ENCODE data around the gene RAPGEF5.
A peak's percentile ranks its signal among the peaks of the same experiment; 100 is the strongest.

RAPGEF5 gene

GRCh38 chr7:22238354-22239311 is 118.3 kb downstream of the RAPGEF5 start:
- no peaks in the 10 kb centered on the region for H3K4me1 ChIP-seq (ENCODE audit: control insufficient read depth, insufficient read depth, low read length)
- H3K27ac ChIP-seq (ENCODE audit: low read depth, low read length) = no peak overlapping the region
- H3K4me3 ChIP-seq (ENCODE audit: low read length) = no peak overlapping the region
- H3K27me3 ChIP-seq (ENCODE audit: control insufficient read depth, insufficient read depth, low read length) = no peaks in the 10 kb centered on the region
- H3K9ac ChIP-seq (ENCODE audit: low read length) = no peak overlapping the region
- no peaks in the 10 kb centered on the region for H3K36me3 ChIP-seq (ENCODE audit: control insufficient read depth, insufficient read depth, low read length)

DNA sequence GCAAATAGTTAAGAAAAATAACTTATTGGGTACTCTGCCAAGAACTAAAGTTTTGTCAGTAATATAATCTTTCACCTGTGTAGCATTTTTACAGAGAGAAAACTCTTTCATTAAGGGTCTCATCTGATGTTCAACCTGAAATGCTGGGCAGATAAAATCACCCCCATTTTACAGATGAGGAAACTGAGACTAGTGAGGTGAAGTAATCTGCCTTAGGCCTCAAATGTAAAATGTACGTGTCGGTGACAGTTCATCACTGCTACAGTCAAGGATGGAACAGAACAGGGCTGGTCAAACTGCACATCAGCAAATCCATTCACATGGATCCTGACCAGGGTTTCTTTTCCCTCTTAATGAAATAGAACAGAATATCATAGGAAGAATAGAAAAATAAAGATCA is 121.8 kb downstream of the RAPGEF5 start:
- Histone ChIP-seq H3K4me1 (ENCODE audit: control insufficient read depth, insufficient read depth, low read length) (no peaks in the 10 kb centered on the region), H3K27me3 (ENCODE audit: control insufficient read depth, insufficient read depth, low read length) (no peaks in the 10 kb centered on the region), H3K9ac (ENCODE audit: low read length) (no peak overlapping the region), H3K36me3 (ENCODE audit: control insufficient read depth, insufficient read depth, low read length) (no peaks in the 10 kb centered on the region), H3K4me3 (ENCODE audit: low read length) (no peak overlapping the region), H3K27ac (ENCODE audit: low read depth, low read length) (no peak overlapping the region)

- H3K9ac ChIP-seq (ENCODE audit: low read length) = no peak overlapping the region
- no peaks in the 10 kb centered on the region for H3K36me3 ChIP-seq (ENCODE audit: control insufficient read depth, insufficient read depth, low read length)
- no peaks in the 10 kb centered on the region for H3K27me3 ChIP-seq (ENCODE audit: control insufficient read depth, insufficient read depth, low read length)
- no peaks in the 10 kb centered on the region for H3K4me1 ChIP-seq (ENCODE audit: control insufficient read depth, insufficient read depth, low read length)
- no peak overlapping the region for H3K4me3 ChIP-seq (ENCODE audit: low read length)
- no peak overlapping the region for H3K27ac ChIP-seq (ENCODE audit: low read depth, low read length)
Measured at GRCh38 chr7:22234227-22234626, 122.7 kb downstream of the RAPGEF5 start.

GRCh38 chr7:22231806-22232205 is 125.1 kb downstream of the RAPGEF5 start:
- H3K27ac ChIP-seq (ENCODE audit: low read depth, low read length) = no peak overlapping the region
- no peaks in the 10 kb centered on the region for H3K27me3 ChIP-seq (ENCODE audit: control insufficient read depth, insufficient read depth, low read length)
- no peak overlapping the region for H3K9ac ChIP-seq (ENCODE audit: low read length)
- H3K4me3 ChIP-seq (ENCODE audit: low read length) = no peak overlapping the region
- no peaks in the 10 kb centered on the region for H3K4me1 ChIP-seq (ENCODE audit: control insufficient read depth, insufficient read depth, low read length)
- no peaks in the 10 kb centered on the region for H3K36me3 ChIP-seq (ENCODE audit: control insufficient read depth, insufficient read depth, low read length)

GRCh38 chr7:22231141-22231540 is 125.8 kb downstream of the RAPGEF5 start:
- Histone ChIP-seq H3K27ac (ENCODE audit: low read depth, low read length) (no peak overlapping the region), H3K4me1 (ENCODE audit: control insufficient read depth, insufficient read depth, low read length) (no peaks in the 10 kb centered on the region), H3K36me3 (ENCODE audit: control insufficient read depth, insufficient read depth, low read length) (no peaks in the 10 kb centered on the region)

DNA sequence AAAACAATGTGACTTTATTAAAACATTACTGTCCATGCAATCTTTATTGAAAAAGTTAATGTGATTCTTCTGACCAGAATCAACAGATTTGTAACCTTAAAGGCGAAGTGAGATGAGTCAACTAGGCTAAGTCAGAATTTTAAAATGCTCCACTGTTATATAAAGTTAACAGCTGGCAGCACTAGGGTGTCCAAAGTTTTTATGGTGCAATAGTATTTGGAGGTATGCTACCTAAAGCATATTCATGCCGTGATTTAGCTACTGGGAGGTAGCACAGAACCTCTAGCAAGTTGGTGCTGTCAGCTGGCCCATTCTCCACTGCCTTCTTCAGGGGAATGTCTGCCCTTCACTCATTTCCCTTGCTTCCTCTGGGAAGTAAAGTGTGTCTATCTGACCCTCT is 126.7 kb downstream of the RAPGEF5 start:
- Histone ChIP-seq H3K4me1 (ENCODE audit: control insufficient read depth, insufficient read depth, low read length) (no peaks in the 10 kb centered on the region), H3K27me3 (ENCODE audit: control insufficient read depth, insufficient read depth, low read length) (no peaks in the 10 kb centered on the region), H3K27ac (ENCODE audit: low read depth, low read length) (no peak overlapping the region)

More at GRCh38 chr7:22231141-22231540, 125.8 kb downstream of the RAPGEF5 start:
- Histone ChIP-seq H3K9ac (ENCODE audit: low read length) (no peak overlapping the region), H3K27me3 (ENCODE audit: control insufficient read depth, insufficient read depth, low read length) (no peaks in the 10 kb centered on the region), H3K4me3 (ENCODE audit: low read length) (no peak overlapping the region)

GRCh38 chr7:22229148-22229547 is 127.8 kb downstream of the RAPGEF5 start:
- Histone ChIP-seq H3K36me3 (ENCODE audit: control insufficient read depth, insufficient read depth, low read length) (no peaks in the 10 kb centered on the region), H3K9ac (ENCODE audit: low read length) (no peak overlapping the region), H3K4me3 (ENCODE audit: low read length) (no peak overlapping the region), H3K4me1 (ENCODE audit: control insufficient read depth, insufficient read depth, low read length) (no peaks in the 10 kb centered on the region), H3K27ac (ENCODE audit: low read depth, low read length) (no peak overlapping the region), H3K27me3 (ENCODE audit: control insufficient read depth, insufficient read depth, low read length) (no peaks in the 10 kb centered on the region)

More for the DNA sequence above, 126.7 kb downstream of the RAPGEF5 start:
- H3K36me3 ChIP-seq (ENCODE audit: control insufficient read depth, insufficient read depth, low read length) = no peaks in the 10 kb centered on the region
- no peak overlapping the region for H3K4me3 ChIP-seq (ENCODE audit: low read length)
- no peak overlapping the region for H3K9ac ChIP-seq (ENCODE audit: low read length)

DNA sequence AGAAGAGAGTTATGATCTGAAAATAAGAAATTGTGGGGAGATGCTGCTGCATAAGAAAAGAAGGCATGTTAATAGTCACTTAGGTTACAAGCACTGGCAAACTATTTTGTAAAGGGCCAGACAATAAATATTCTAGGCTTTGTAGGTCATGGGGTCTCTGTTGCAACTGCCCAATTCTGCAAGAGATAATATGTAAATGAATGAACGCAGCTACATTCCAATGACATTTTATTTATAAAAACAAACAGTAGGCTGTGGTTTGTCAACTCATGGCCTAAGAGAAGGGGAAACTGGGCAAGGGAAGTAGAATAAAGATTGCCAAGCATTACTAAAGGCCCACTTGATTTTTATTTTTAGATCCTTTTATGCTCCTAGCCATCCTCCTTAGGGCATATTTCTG is 133.1 kb downstream of the RAPGEF5 start:
- H3K9ac ChIP-seq (ENCODE audit: low read length) = no peak overlapping the region
- no peaks in the 10 kb centered on the region for H3K36me3 ChIP-seq (ENCODE audit: control insufficient read depth, insufficient read depth, low read length)
- H3K27me3 ChIP-seq (ENCODE audit: control insufficient read depth, insufficient read depth, low read length) = no peaks in the 10 kb centered on the region
- no peak overlapping the region for H3K27ac ChIP-seq (ENCODE audit: low read depth, low read length)
- no peaks in the 10 kb centered on the region for H3K4me1 ChIP-seq (ENCODE audit: control insufficient read depth, insufficient read depth, low read length)
- H3K4me3 ChIP-seq (ENCODE audit: low read length) = no peak overlapping the region

DNA sequence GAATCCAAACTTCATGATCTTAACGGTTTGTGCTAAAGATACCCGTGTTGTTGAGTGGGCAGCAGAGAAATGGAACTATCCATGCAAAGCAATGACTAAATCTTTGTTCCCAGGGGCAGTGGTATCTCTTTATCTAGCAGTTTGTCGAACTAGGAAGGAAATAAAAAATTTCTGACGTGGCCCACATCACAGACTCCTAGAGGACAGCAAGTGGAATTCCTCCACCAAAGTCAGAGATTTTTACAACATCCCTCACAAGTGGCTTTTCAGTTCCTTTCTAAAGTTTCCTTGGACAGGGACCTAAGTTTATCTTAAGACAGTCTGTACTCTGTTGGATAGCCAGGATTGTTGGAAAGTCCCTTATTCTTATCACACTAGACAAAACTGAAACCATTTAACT is 136.0 kb downstream of the RAPGEF5 start:
- Histone ChIP-seq H3K27ac (ENCODE audit: low read depth, low read length) (no peak overlapping the region), H3K9ac (ENCODE audit: low read length) (no peak overlapping the region), H3K4me3 (ENCODE audit: low read length) (no peak overlapping the region), H3K27me3 (ENCODE audit: control insufficient read depth, insufficient read depth, low read length) (no peaks in the 10 kb centered on the region), H3K4me1 (ENCODE audit: control insufficient read depth, insufficient read depth, low read length) (no peaks in the 10 kb centered on the region), H3K36me3 (ENCODE audit: control insufficient read depth, insufficient read depth, low read length) (no peaks in the 10 kb centered on the region)

DNA sequence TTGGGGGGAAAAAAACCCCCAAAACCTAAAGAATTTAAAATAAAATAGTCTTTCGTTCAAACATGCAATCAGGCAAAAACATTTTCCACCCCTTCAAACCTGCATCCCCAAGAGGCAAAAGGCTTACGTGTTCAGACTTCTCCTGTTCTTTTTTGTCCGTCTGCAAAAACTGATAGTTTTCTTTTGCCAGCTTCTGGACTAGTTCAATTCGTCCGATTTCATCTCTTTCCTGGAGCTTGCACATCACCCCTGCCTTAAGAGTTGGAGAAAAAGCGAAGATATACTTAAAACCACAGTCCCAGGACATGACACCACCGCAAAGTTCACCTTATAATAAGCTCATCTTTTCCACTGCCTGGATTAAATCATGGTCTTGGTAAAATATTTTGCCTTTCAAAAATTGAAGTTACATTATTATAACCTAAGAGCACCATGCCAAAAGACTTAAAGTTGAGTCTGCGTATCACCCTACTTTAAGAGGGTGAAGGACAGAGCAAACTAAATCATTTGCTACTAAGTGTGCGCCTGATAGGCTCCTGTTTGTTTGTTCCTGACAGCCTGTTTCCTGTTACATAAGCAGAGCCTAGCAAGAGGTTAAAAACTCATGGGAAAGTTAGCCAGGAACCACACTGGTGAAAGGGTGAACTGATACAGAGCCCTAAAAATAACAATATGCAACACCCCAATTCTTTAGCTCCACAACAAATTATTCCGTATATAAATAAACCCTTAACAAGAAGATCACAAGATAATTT is 137.0 kb downstream of the RAPGEF5 start:
- peak overlapping the region; percentile 19 for H3K4me3 ChIP-seq (ENCODE audit: low read length)
- no peaks in the 10 kb centered on the region for H3K36me3 ChIP-seq (ENCODE audit: control insufficient read depth, insufficient read depth, low read length)
- no peaks in the 10 kb centered on the region for H3K4me1 ChIP-seq (ENCODE audit: control insufficient read depth, insufficient read depth, low read length)
- H3K9ac ChIP-seq (ENCODE audit: low read length) = no peak overlapping the region
- peak overlapping the region; percentile 4 for H3K27ac ChIP-seq (ENCODE audit: low read depth, low read length)
- no peaks in the 10 kb centered on the region for H3K27me3 ChIP-seq (ENCODE audit: control insufficient read depth, insufficient read depth, low read length)

DNA sequence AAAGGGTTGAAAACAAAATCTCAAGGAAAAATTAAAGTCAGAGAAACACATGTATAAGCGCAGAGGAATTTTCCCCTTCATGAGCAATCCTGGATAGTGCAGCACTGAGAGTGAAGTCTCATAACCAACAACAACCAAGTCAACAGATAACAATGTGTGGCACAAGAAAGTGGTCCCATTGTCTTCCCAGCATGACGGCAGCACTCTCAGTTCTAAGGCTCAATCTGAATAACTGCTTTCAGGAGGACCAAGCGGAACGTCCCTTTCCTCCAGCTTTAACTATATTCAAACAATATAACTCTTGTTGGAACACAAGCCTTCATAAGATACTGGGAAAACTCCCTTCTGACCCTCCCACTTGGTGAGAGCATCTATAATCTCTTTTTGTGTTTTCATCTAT is 137.9 kb downstream of the RAPGEF5 start:
- no peak overlapping the region for H3K27ac ChIP-seq (ENCODE audit: low read depth, low read length)
- H3K4me1 ChIP-seq (ENCODE audit: control insufficient read depth, insufficient read depth, low read length) = no peaks in the 10 kb centered on the region
- no peak overlapping the region for H3K9ac ChIP-seq (ENCODE audit: low read length)
- H3K36me3 ChIP-seq (ENCODE audit: control insufficient read depth, insufficient read depth, low read length) = no peaks in the 10 kb centered on the region
- no peaks in the 10 kb centered on the region for H3K27me3 ChIP-seq (ENCODE audit: control insufficient read depth, insufficient read depth, low read length)
- no peak overlapping the region for H3K4me3 ChIP-seq (ENCODE audit: low read length)

DNA sequence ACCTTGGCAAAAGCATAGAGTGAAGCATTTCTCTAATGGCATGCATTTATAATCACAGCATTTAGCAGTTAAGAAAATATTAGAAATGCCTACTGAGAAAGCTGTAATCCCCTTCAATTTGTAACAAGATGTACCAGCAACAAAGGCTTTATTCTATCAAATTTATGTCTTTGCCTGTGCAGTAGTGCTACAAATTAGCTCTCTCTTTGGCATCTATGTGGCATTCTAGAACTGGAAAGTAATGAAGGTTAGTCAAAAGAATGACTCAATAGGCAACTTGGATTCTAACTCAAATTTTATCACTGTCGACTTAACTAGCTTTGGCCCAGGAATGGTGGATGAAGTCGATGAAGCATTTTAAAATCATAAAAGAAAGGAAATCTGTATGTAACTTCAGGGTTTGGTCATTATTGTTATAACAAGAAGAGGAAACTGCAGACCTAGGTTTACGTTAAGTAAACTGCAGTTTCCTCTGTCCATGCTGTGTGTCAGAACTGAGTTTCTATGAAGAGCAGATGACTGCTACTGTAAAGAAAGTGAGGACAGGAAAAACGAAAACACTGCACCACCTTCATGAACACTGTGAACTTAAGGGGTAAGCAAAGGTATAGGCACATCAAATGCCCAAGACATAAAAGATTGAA is 140.0 kb downstream of the RAPGEF5 start:
- H3K36me3 ChIP-seq (ENCODE audit: control insufficient read depth, insufficient read depth, low read length) = no peaks in the 10 kb centered on the region
- no peaks in the 10 kb centered on the region for H3K4me1 ChIP-seq (ENCODE audit: control insufficient read depth, insufficient read depth, low read length)
- no peaks in the 10 kb centered on the region for H3K27me3 ChIP-seq (ENCODE audit: control insufficient read depth, insufficient read depth, low read length)
- H3K9ac ChIP-seq (ENCODE audit: low read length) = no peak overlapping the region
- H3K27ac ChIP-seq (ENCODE audit: low read depth, low read length) = no peak overlapping the region
- H3K4me3 ChIP-seq (ENCODE audit: low read length) = no peak overlapping the region

Measured in rectal smooth muscle tissue (tissue), 1 donor.